GM21786 (cell line): ENCODE results near the gene USP22.

ENCODE experiments used
- ATAC-seq: cut with Tn5 transposase; IDR thresholded peaks from one replicate; pipeline ENCODE4 v1.9.1; 2021; ENCODE audit not compliant: unreplicated experiment

USP22 gene

DNA sequence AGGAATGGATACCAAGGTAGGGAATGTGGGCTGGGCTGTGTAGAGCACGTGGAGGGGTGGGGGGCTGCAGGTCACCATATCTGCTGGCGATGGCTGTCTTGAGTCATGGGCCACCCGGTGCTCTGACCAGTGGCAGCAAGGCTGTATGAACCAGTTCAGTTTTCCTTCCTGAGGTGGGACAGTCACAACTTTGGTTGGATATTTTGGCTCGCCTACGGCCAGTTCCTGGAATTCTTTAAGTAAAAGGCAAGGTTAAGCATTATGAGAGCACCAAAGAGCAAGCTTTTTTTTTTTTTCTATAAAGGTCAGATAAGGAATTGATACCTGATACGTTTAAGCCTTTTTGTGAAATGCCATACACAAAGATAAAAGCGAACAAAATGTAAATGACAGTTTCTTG lies 81.9 kb downstream of the USP22 start:
- no peak for ATAC-seq

DNA sequence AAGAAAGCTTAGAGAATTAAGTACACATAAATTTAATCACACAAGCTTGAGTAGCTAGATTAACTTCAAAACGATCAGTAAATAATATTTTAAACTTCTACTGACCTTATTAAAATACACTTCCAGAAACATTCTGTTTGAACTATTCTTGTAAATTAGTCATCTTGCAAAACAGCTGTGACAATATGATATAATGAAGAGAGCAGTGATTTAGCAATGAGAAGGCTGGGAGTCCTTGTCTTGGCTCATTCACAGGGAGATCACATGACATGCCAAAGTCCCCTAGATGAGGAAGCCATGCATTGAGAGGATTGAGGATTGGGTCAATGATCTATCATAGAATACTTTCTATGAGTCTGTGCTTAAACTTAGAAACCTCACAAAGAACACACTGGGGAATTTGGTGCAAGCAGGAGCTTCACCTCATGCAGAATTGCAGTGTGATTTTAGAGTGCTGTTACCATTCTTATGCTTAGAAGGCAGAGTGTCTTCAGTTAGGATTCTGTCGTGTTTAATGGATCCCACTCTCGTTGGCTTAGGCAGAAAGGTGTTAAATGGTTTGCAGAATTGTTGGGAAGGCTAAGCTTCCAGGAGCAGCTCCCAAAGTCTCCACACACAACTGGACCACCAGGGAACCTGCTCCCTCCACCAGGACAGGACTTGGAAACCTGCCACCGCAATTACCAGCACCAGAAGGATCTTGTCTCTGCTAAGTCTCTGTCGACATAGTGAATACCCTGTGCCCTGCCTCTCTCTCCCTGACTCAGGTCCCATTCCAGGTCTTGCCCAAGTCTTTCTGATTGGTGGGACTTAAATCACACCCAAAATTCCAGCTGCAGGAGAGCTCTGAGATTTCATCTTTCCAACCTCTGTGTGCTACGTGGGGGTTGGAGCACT lies 87.1 kb downstream of the USP22 start:
- ATAC-seq: no peak

DNA sequence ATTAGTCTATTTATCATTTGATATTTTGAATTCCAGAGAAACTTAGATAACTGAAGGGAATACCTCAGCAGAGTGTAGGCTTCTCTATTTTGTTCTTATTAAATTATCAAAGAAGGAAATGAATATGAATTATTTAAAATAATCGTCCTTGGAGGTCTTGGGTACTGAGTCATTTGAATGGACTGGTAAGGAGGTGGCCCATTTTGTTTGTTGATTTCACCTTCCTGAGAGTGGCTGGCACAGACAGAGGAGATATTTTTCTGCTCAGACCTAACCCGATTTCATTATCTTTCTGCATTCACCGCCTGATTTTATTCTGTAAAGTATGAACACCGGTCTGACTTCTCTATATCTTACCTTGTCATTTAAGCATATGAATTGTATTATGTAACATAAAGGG lies 88.0 kb downstream of the USP22 start:
- no peak for ATAC-seq

DNA sequence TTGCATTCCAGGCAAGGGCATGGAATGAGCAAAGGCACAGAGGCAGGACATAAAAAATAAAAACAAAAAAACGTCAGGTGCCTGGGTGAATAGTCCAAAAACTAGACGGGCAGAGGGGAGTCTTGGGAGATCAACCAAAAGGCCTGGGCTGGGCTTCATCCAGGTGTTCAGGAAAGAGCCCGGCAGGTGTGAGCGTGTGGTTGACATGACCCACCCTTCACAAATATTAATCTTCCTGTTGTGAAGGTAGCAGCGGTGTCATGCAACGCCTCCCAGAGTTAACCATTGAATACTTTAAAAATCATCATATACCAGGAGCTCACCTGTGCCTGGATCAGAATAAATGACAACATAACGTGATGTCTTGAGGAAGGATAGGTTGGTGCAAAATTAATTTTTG lies 90.6 kb downstream of the USP22 start:
- ATAC-seq: no peak
